ENCODE data around the gene ZBTB5. TPM values are rescaled to one million over a fixed set of nuclear protein-coding genes. Genes with fewer than 3 reads are reported as not detected.

ZBTB5 gene
- total and polyA plus RNA-seq, 2 donors (not counting 3 experiments of a cell fraction or from before 2014, with no cell fraction given): 10.0 to 13.7 TPM

- Histone ChIP-seq H3K4me3 (replicated peaks in 1 of 3; ENCODE audit: insufficient read depth in 1 of 3, low read depth in 1 of 3, low read length in 3 of 3) (no peak overlapping the region), H3K4me2 (ENCODE audit: insufficient read depth, low read length) (no peak overlapping the region), H3K79me2 (ENCODE audit: control insufficient read depth, insufficient read depth, low read length) (peaks cover 28% of the 10 kb centered on the region), H2AFZ (ENCODE audit: low read depth, low read length) (no peak overlapping the region), H3K9me1 (replicated peaks; ENCODE audit: control insufficient read depth, extremely low read depth, insufficient read depth, low read length) (no peaks in the 10 kb centered on the region), H3K36me3 (ENCODE audit: control insufficient read depth in 2 of 2, extremely low read depth in 1 of 2, insufficient read depth in 2 of 2, low read length in 2 of 2) (peaks cover 3 to 16% of the 10 kb centered on the region in 2 experiments), H4K20me1 (replicated peaks; ENCODE audit: control insufficient read depth, extremely low read depth, insufficient read depth, low read length) (peaks cover 4% of the 10 kb centered on the region), H3K4me1 (ENCODE audit: control insufficient read depth, extremely low read depth, insufficient read depth, low read length) (no peaks in the 10 kb centered on the region), H3K9me3 (replicated peaks; ENCODE audit: control insufficient read depth, insufficient read depth, low read length) (no peaks in the 10 kb centered on the region), H3K27me3 (ENCODE audit: control insufficient read depth in 2 of 2, insufficient read depth in 2 of 2, low read length in 2 of 2) (no peaks in the 10 kb centered on the region), H3K9ac (replicated peaks; ENCODE audit: extremely low read depth, insufficient read depth, low read length) (no peak overlapping the region), H3K27ac (ENCODE audit: insufficient read depth, low read depth, low read length) (no peak overlapping the region)
- dilution Hi-C loops (cut with MboI; ENCODE audit: extremely low pct_ligation_motif_present, low sequenced_read_pairs) (no loop called here), intact Hi-C loops (cut with micrococcal nuclease) (no loop called here)
- CTCF ChIA-PET: no interaction called here
- FAIRE-seq (no peak), DNase-seq (ENCODE audit: low read depth, low spot score) (no peak)
- BruUV-seq (replicated peaks): no TSS peak
- POLR2A ChIA-PET: no interaction called here
- TF ChIP-seq FOS (IDR thresholded peaks at IDR 0.05; ENCODE audit: borderline replicate concordance, insufficient read depth, low read length) (no peak), CTCF (IDR thresholded peaks at IDR 0.05; ENCODE audit: extremely low read depth in 1 of 2, insufficient read depth in 1 of 2, low read depth in 1 of 2, low read length in 2 of 2) (no peak), MAX (IDR thresholded peaks at IDR 0.05; ENCODE audit: insufficient read depth, insufficient read length) (no peak), JUN (IDR thresholded peaks at IDR 0.05; ENCODE audit: borderline replicate concordance, insufficient read depth, insufficient read length, low read depth) (no peak), POLR2A (IDR thresholded peaks at IDR 0.05; ENCODE audit: low read depth, low read length) (no peak), EZH2 (IDR thresholded peaks at IDR 0.05; ENCODE audit: borderline replicate concordance, low read depth, low read length, severe bottlenecking) (no peak), GATA2 (IDR thresholded peaks at IDR 0.05; ENCODE audit: insufficient read depth, insufficient read length, low read depth, low read length) (no peak), POLR2AphosphoS5 (IDR thresholded peaks at IDR 0.05; ENCODE audit: insufficient read depth, low read depth, low read length) (no peak), MYC (IDR thresholded peaks at IDR 0.05; ENCODE audit: low read depth, low read length) (no peak)
Observed at GRCh38 chr9:37445832-37446231, 19.4 kb downstream of the ZBTB5 start.

All from endothelial cell of umbilical vein (primary cell).